Measurements from ENCODE around the gene CTSC.

- TF ChIP-seq, protein P1, sequence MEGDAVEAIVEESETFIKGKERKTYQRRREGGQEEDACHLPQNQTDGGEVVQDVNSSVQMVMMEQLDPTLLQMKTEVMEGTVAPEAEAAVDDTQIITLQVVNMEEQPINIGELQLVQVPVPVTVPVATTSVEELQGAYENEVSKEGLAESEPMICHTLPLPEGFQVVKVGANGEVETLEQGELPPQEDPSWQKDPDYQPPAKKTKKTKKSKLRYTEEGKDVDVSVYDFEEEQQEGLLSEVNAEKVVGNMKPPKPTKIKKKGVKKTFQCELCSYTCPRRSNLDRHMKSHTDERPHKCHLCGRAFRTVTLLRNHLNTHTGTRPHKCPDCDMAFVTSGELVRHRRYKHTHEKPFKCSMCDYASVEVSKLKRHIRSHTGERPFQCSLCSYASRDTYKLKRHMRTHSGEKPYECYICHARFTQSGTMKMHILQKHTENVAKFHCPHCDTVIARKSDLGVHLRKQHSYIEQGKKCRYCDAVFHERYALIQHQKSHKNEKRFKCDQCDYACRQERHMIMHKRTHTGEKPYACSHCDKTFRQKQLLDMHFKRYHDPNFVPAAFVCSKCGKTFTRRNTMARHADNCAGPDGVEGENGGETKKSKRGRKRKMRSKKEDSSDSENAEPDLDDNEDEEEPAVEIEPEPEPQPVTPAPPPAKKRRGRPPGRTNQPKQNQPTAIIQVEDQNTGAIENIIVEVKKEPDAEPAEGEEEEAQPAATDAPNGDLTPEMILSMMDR (IDR thresholded peaks at IDR 0.05): no peak
- TF ChIP-seq POLR2A (IDR thresholded peaks at IDR 0.05): no peak
- no peak for TF ChIP-seq EP300 (IDR thresholded peaks at IDR 0.05)
- TF ChIP-seq POLR2AphosphoS5 (IDR thresholded peaks at IDR 0.05): no peak
Measured at GRCh38 chr11:88345949-88346348, 8.4 kb upstream of the CTSC start.
